Endothelial cell of umbilical vein (primary cell): Measurements from ENCODE around the gene MSANTD2. TPM values are rescaled to one million over a fixed set of nuclear protein-coding genes. Genes with fewer than 3 reads are reported as not detected.

Experiments used
- BruUV-seq: library from RNA; stranded (reverse); fragments of 400-500 nt; replicated peaks from 2 replicates; lab custom pipeline; 2021; lab: Mats Ljungman, UMichigan
- CTCF ChIA-PET: fragments of 300-600, 350-600 bp; sonication (Branson Sonifier 250); formaldehyde crosslinking; loops from one replicate; lab custom pipeline; 2021; ENCODE audit warnings: antibody characterized with exemption, inconsistent platforms; lab: Charles Lee
- POLR2A ChIA-PET: fragments of 300-600, 350-600 bp; sonication (Branson Sonifier 250); formaldehyde crosslinking; loops from one replicate; lab custom pipeline; 2021; ENCODE audit warnings: antibody characterized with exemption, inconsistent platforms; lab: Charles Lee
- DNase-seq: peaks from one replicate; pipeline ENCODE4 v3.0.0-alpha.2; 2011; ENCODE audit warnings: low read depth, low spot score
- FAIRE-seq: peaks from 2 replicates; lab custom pipeline; 2011; peaks lifted over from hg19 to GRCh38; lab: Jason Lieb, UNC
- H2AFZ ChIP-seq: 2 replicates; pipeline ENCODE4 v1.6.0; 2012; ENCODE audit warnings: low read depth, low read length, control low read depth, inconsistent platforms
- H3K27ac ChIP-seq: 2 replicates; pipeline ENCODE4 v1.5.1; 2011; ENCODE audit warnings: low read depth, mild to moderate bottlenecking, control low read depth, low read length, moderate library complexity; ENCODE audit not compliant: insufficient read depth
- H3K27me3 ChIP-seq, 2 experiments: 2 replicates each; pipeline versions ENCODE4 v1.6.0 to v1.6.1; 2011; ENCODE audit warnings: low read length in 2 of 2, mixed read lengths in 1 of 2; ENCODE audit not compliant: control insufficient read depth in 2 of 2, insufficient read depth in 2 of 2
- H3K36me3 ChIP-seq, 2 experiments: 2 replicates in 1 of 2; 3 replicates in 1 of 2; pipeline ENCODE4 v1.5.1; 2011; ENCODE audit warnings: low read length in 2 of 2, mild to moderate bottlenecking in 1 of 2, moderate library complexity in 1 of 2; ENCODE audit not compliant: control insufficient read depth in 2 of 2, insufficient read depth in 2 of 2; ENCODE audit errors: extremely low read depth in 1 of 2
- H3K4me1 ChIP-seq: 3 replicates; pipeline ENCODE4 v1.5.1; 2011; ENCODE audit warnings: mild to moderate bottlenecking, low read length; ENCODE audit not compliant: control insufficient read depth, insufficient read depth; ENCODE audit errors: extremely low read depth
- H3K4me2 ChIP-seq: 2 replicates; pipeline ENCODE4 v1.6.1; 2011; ENCODE audit warnings: low read length, control low read depth, mixed read lengths; ENCODE audit not compliant: insufficient read depth
- H3K4me3 ChIP-seq, 3 experiments: fragments of 200-600 bp in 1 of 3; sonication (generic), shearing (Covaris generic) in 1 of 3; replicated peaks in 1 of 3; 2 replicates each; pipeline ENCODE4 v1.5.1; 2011 to 2016; ENCODE audit warnings: control low read depth in 3 of 3, low read length in 3 of 3, mild to moderate bottlenecking in 2 of 3, inconsistent platforms in 1 of 3, low read depth in 1 of 3, moderate library complexity in 1 of 3; ENCODE audit not compliant: insufficient read depth in 1 of 3
- H3K79me2 ChIP-seq: 2 replicates; pipeline ENCODE4 v1.6.0; 2012; ENCODE audit warnings: low read length, inconsistent platforms; ENCODE audit not compliant: control insufficient read depth, insufficient read depth
- H3K9ac ChIP-seq: replicated peaks from 2 replicates; pipeline ENCODE3; 2011; ENCODE audit warnings: low read length, control low read depth; ENCODE audit not compliant: insufficient read depth; ENCODE audit errors: extremely low read depth
- H3K9me1 ChIP-seq: replicated peaks from 3 replicates; pipeline ENCODE4 v1.6.0; 2011; ENCODE audit warnings: mild to moderate bottlenecking, low read length; ENCODE audit not compliant: control insufficient read depth, insufficient read depth; ENCODE audit errors: extremely low read depth
- H3K9me3 ChIP-seq: replicated peaks from 2 replicates; pipeline ENCODE4 v1.5.1; 2012; ENCODE audit warnings: low read length, inconsistent platforms; ENCODE audit not compliant: control insufficient read depth, insufficient read depth
- H4K20me1 ChIP-seq: replicated peaks from 2 replicates; pipeline ENCODE3; 2011; ENCODE audit warnings: mild to moderate bottlenecking, low read length; ENCODE audit not compliant: control insufficient read depth, insufficient read depth; ENCODE audit errors: extremely low read depth
- CTCF ChIP-seq, 2 donors: IDR thresholded peaks; 1 replicate in 1 of 2; 2 replicates in 1 of 2; pipeline ENCODE4 v1.5.1; 2011; ENCODE audit warnings: low read length in 2 of 2, mild to moderate bottlenecking in 2 of 2, moderate library complexity in 2 of 2, control low read depth in 1 of 2, inconsistent platforms in 1 of 2, low read depth in 1 of 2; ENCODE audit not compliant: insufficient read depth in 1 of 2; ENCODE audit errors: extremely low read depth in 1 of 2
- EZH2 ChIP-seq: IDR thresholded peaks from 2 replicates; pipeline ENCODE4 v1.6.1; 2012; ENCODE audit warnings: borderline replicate concordance, low read depth, mild to moderate bottlenecking, moderate library complexity, low read length, inconsistent platforms; ENCODE audit not compliant: severe bottlenecking
- FOS ChIP-seq: IDR thresholded peaks from 2 replicates; pipeline ENCODE4 v1.6.1; 2011; ENCODE audit warnings: mild to moderate bottlenecking, low read length, moderate library complexity, borderline replicate concordance; ENCODE audit not compliant: insufficient read depth
- GATA2 ChIP-seq: IDR thresholded peaks from 2 replicates; pipeline ENCODE4 v1.7.0; 2011; ENCODE audit warnings: low read depth, mild to moderate bottlenecking, moderate library complexity, mixed read lengths, low read length; ENCODE audit not compliant: insufficient read length, insufficient read depth
- JUN ChIP-seq: IDR thresholded peaks from 2 replicates; pipeline ENCODE4 v1.6.1; 2011; ENCODE audit warnings: borderline replicate concordance, low read depth; ENCODE audit not compliant: insufficient read length, insufficient read depth
- MAX ChIP-seq: IDR thresholded peaks from 2 replicates; pipeline ENCODE4 v1.6.1; 2011; ENCODE audit not compliant: insufficient read depth, insufficient read length
- MYC ChIP-seq: IDR thresholded peaks from one replicate; pipeline ENCODE4 v1.6.1; 2011; ENCODE audit warnings: mild to moderate bottlenecking, low read depth, low read length
- POLR2A ChIP-seq: IDR thresholded peaks from 2 replicates; pipeline ENCODE4 v1.6.1; 2012; ENCODE audit warnings: low read depth, mild to moderate bottlenecking, control low read depth, low read length
- POLR2AphosphoS5 ChIP-seq: IDR thresholded peaks from 2 replicates; pipeline ENCODE4 v1.6.1; 2012; ENCODE audit warnings: low read depth, mild to moderate bottlenecking, control low read depth, low read length, moderate library complexity; ENCODE audit not compliant: insufficient read depth
- dilution Hi-C: fragments of 300-500 bp; cut with MboI; formaldehyde crosslinking; loops from one replicate; pipeline ENCODE4 v1.15.0; 2019; ENCODE audit warnings: low sequenced_read_pairs; ENCODE audit not compliant: extremely low pct_ligation_motif_present
- intact Hi-C: fragments of 100-400 bp; cut with micrococcal nuclease; formaldehyde crosslinking; loops from one replicate; pipeline ENCODE4 v1.10.0; 2022
- polyA plus RNA-seq, 4 experiments: library from polyadenylated mRNA; depleted of rRNA in 3 of 4; stranded (reverse) in 3 of 4; unstranded in 1 of 4; fragments of >200 nt; gene quantifications; 2 replicates each; pipeline versions ENCODE4 v1.2.1 to v1.2.3, GENCODE V29; 2011 to 2012; ENCODE audit warnings: missing spikeins in 1 of 4
- total RNA-seq: library from RNA; stranded (reverse); gene quantifications from 2 replicates; pipeline ENCODE4 v1.2.3, GENCODE V29; 2021

The MSANTD2 gene
- total and polyA plus RNA-seq, 2 donors (not counting 3 experiments of a cell fraction or from before 2014, with no cell fraction given) = 5.5 to 23.2 TPM

DNA sequence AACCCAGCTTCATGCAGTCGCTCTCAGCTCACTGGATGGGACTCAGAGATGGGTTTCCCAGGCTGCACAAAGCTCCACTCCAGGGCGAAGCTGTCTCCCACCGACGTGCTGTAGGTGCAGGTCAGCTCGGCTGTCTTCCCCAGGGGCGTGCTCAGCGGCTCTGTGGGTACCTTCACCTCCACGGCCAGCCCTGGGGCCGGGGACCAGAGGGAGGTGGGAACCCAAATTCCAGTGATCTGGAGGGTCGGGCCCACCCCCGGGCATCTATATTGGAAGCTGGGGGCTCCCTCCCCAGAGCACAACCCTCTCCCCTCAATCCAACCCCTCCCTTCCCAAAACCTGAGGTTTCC, 48.8 kb downstream of the MSANTD2 start:
- Histone ChIP-seq H4K20me1 (no peaks in the 10 kb centered on the region), H3K27ac (no peak overlapping the region), H3K9ac (no peak overlapping the region), H3K27me3 (no peaks in the 10 kb centered on the region), H3K9me1 (no peaks in the 10 kb centered on the region), H3K4me1 (peaks cover 71% of the 10 kb centered on the region), H3K36me3 (peaks cover 19 to 32% of the 10 kb centered on the region in 2 experiments), H3K4me2 (no peak overlapping the region), H2AFZ (no peak overlapping the region), H3K79me2 (peaks cover 9% of the 10 kb centered on the region), H3K9me3 (no peaks in the 10 kb centered on the region), H3K4me3 (no peak overlapping the region)
- dilution Hi-C loops (no loop called here), intact Hi-C loops (no loop called here)
- DNase-seq = no peak
- TF ChIP-seq FOS (no peak), GATA2 (no peak), POLR2A (no peak), JUN (no peak), MYC (no peak), MAX (no peak), POLR2AphosphoS5 (no peak)
- FAIRE-seq = no peak
- BruUV-seq = no TSS peak
- ChIA-PET POLR2A (no interaction called here), CTCF (interaction anchor here (0.5 to 16.9 kb wide), 4 partner anchors 9 to 116 kb away, joined by 3 to 301 read pairs (median 136); partner anchors contain the start of genes ESAM, SIAE and SPA17)

DNA sequence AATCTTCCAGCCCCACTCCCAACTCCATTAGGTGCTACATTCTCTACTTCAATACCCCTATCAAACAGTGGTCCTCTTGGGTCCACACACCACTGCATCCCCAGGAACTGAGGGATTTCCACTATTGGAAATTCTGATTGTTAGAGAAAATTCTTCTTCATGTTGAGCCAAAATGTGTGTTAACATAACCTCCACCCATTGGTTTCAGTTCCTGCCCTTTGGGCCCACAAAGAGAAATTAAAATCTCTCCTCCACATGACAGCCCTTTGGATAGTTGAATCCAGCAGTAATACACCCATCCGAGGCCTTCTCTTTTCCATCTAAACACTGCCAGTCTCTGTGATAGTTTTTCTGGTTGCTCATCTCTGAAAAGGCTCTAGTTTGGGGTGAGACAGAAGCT, 50.3 kb downstream of the MSANTD2 start:
- no peak overlapping the region for H2AFZ ChIP-seq
- peaks cover under 1% of the 10 kb centered on the region for H3K79me2 ChIP-seq
- no TSS peak for BruUV-seq
- peak; percentile 46 for FAIRE-seq
- H3K4me3 ChIP-seq = no peak overlapping the region
- intact Hi-C loops = no loop called here
- H4K20me1 ChIP-seq = no peaks in the 10 kb centered on the region
- no peak for TF ChIP-seq POLR2A
- TF ChIP-seq FOS = no peak
- TF ChIP-seq CTCF (IDR thresholded peaks at IDR 0.05; ENCODE audit: extremely low read depth in 1 of 2, insufficient read depth in 1 of 2, low read depth in 1 of 2, low read length in 2 of 2) = no peak
- no peak for TF ChIP-seq GATA2
- TF ChIP-seq EZH2 = no peak
- no peak for TF ChIP-seq MYC
- TF ChIP-seq MAX = no peak
- no peak for TF ChIP-seq JUN
- TF ChIP-seq POLR2AphosphoS5 = no peak
- no peaks in the 10 kb centered on the region for H3K27me3 ChIP-seq
- H3K9ac ChIP-seq = no peak overlapping the region
- H3K4me1 ChIP-seq = peaks cover 59% of the 10 kb centered on the region
- no peak overlapping the region for H3K27ac ChIP-seq
- H3K36me3 ChIP-seq = peaks cover 12 to 24% of the 10 kb centered on the region in 2 experiments
- no peaks in the 10 kb centered on the region for H3K9me1 ChIP-seq
- H3K9me3 ChIP-seq = no peaks in the 10 kb centered on the region
- ChIA-PET POLR2A (interaction anchor here (5.0 kb wide), 1 partner anchor 9 kb away, joined by 67 read pairs; no protein-coding TSS in a partner anchor), CTCF (interaction anchor here (2.1 to 16.9 kb wide), 3 partner anchors 10 to 77 kb away, joined by 6 to 301 read pairs (median 267); partner anchors contain the start of genes ESAM, SIAE and SPA17)
- no peak for DNase-seq
- dilution Hi-C loops = no loop called here
- no peak overlapping the region for H3K4me2 ChIP-seq
